Thoracic aorta (tissue), 2 donors: Measurements from ENCODE around the gene STXBP2. TPM values are rescaled to one million over a fixed set of nuclear protein-coding genes. Genes with fewer than 3 reads are reported as not detected.

Experiments used
- ATAC-seq: fragments of 150-250 bp; one replicate; pipeline ENCODE4 v1.8.0; 2017; ENCODE audit warnings: low read depth; ENCODE audit not compliant: insufficient number of reproducible peaks, low FRiP score
- DNase-seq: peaks from one replicate; pipeline ENCODE4 v3.0.0-alpha.2; 2020; ENCODE audit warnings: low spot score
- H3K27ac ChIP-seq, 2 donors: fragments of 200-600 bp; sonication (generic); 1 replicate in 1 of 2; 2 replicates in 1 of 2; pipeline ENCODE4 v1.5.1; 2016; ENCODE audit warnings: mild to moderate bottlenecking in 2 of 2, moderate library complexity in 2 of 2
- H3K27me3 ChIP-seq: fragments of 200-600 bp; sonication (generic); replicated peaks from 2 replicates; pipeline ENCODE4 v1.6.0; 2016; ENCODE audit warnings: mild to moderate bottlenecking; ENCODE audit not compliant: insufficient read depth
- H3K36me3 ChIP-seq: fragments of 200-600 bp; sonication (generic); one replicate; pipeline ENCODE4 v1.5.1; 2016
- H3K4me1 ChIP-seq, 2 donors: fragments of 200-600 bp; sonication (generic); 1 replicate in 1 of 2; 2 replicates in 1 of 2; pipeline versions ENCODE4 v1.5.1 to v1.6.0; 2016; ENCODE audit warnings: low read depth in 2 of 2, mild to moderate bottlenecking in 1 of 2; ENCODE audit not compliant: control insufficient read depth in 1 of 2
- H3K4me3 ChIP-seq: fragments of 200-600 bp; sonication (generic); 2 replicates; pipeline ENCODE4 v1.5.1; 2016; ENCODE audit warnings: mild to moderate bottlenecking
- H3K9me3 ChIP-seq: fragments of 200-600 bp; sonication (generic); 2 replicates; pipeline ENCODE4 v1.5.1; 2016
- total RNA-seq, 2 donors: library from RNA; depleted of rRNA; stranded (reverse); fragments of >200 nt; gene quantifications; one replicate each; pipeline versions ENCODE4 v1.1.0 to v1.2.3, GENCODE V29; 2016
- TF ChIP-seq, protein P1 (sequence below): fragments of 200-600 bp; sonication (generic); IDR thresholded peaks from one replicate; pipeline ENCODE4 v1.5.1; 2019; ENCODE audit warnings: antibody characterized with exemption

The STXBP2 gene
- total RNA-seq, 2 donors from 2014 or later = 20.2 to 23.4 TPM

DNA sequence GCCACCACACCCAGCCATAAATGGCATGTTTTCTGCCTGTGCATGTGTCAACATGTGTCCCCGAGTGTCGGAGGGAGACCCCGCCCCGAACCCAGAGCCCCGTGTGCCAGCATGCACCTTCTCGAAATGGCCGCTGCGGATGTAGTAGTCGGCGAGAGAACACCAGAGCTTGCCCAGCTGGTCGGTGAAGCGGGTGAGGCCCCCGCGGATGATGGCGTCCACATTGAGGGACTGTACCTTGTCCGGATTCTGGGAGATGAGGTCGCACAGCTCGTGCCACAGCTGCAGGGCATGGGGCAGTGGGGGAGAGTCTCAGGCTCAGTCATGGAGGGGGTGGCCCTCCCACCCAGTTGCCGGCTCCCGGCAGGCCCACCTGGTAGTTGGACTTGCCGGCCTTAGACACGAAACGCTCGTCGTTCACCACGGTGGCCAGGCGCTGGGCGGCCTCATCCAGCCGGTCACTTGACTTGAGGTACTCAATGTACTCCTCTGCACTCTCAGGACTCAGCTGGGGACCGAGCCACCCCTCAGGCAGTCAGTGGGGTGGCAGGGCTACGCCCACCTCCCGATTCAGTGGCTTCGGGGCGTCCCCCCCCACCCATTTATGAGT is 11.0 kb upstream of the STXBP2 start:
- H3K27ac ChIP-seq = no peak overlapping the region
- no peak overlapping the region for H3K4me3 ChIP-seq
- peaks cover 39% of the 10 kb centered on the region for H3K36me3 ChIP-seq
- TF ChIP-seq, protein P1, sequence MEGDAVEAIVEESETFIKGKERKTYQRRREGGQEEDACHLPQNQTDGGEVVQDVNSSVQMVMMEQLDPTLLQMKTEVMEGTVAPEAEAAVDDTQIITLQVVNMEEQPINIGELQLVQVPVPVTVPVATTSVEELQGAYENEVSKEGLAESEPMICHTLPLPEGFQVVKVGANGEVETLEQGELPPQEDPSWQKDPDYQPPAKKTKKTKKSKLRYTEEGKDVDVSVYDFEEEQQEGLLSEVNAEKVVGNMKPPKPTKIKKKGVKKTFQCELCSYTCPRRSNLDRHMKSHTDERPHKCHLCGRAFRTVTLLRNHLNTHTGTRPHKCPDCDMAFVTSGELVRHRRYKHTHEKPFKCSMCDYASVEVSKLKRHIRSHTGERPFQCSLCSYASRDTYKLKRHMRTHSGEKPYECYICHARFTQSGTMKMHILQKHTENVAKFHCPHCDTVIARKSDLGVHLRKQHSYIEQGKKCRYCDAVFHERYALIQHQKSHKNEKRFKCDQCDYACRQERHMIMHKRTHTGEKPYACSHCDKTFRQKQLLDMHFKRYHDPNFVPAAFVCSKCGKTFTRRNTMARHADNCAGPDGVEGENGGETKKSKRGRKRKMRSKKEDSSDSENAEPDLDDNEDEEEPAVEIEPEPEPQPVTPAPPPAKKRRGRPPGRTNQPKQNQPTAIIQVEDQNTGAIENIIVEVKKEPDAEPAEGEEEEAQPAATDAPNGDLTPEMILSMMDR = no peak
- H3K9me3 ChIP-seq = no peaks in the 10 kb centered on the region
- no peak for DNase-seq
- H3K27me3 ChIP-seq = no peaks in the 10 kb centered on the region
- no peak for ATAC-seq
- H3K4me1 ChIP-seq = peaks cover 21 to 26% of the 10 kb centered on the region in 2 donors

DNA sequence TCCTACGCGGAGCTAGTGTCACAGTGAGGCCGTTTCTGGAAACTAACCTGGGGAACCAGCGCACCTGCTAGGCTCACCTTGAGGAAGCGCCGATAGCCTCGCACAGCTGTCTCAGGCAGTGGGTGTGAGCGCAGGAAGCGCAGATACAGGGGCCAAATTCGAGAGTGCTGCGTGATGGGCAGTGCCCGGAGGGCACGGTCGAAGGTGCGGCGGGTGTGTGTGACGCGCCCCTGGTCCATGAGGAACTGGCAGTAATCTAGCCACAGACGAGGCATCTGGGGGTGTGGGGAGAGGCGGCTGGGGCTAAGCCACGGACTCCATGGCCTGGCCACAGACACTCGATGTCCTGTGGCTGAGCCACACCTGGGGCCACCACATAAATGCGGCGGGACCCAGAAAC is 9.7 kb upstream of the STXBP2 start:
- Histone ChIP-seq H3K27me3 (no peaks in the 10 kb centered on the region), H3K36me3 (peaks cover 26% of the 10 kb centered on the region), H3K4me1 (peaks cover 22 to 29% of the 10 kb centered on the region in 2 donors), H3K9me3 (no peaks in the 10 kb centered on the region), H3K4me3 (no peak overlapping the region), H3K27ac (no peak overlapping the region)
- TF ChIP-seq, protein P1 = no peak
- DNase-seq (no peak), ATAC-seq (no peak)

DNA sequence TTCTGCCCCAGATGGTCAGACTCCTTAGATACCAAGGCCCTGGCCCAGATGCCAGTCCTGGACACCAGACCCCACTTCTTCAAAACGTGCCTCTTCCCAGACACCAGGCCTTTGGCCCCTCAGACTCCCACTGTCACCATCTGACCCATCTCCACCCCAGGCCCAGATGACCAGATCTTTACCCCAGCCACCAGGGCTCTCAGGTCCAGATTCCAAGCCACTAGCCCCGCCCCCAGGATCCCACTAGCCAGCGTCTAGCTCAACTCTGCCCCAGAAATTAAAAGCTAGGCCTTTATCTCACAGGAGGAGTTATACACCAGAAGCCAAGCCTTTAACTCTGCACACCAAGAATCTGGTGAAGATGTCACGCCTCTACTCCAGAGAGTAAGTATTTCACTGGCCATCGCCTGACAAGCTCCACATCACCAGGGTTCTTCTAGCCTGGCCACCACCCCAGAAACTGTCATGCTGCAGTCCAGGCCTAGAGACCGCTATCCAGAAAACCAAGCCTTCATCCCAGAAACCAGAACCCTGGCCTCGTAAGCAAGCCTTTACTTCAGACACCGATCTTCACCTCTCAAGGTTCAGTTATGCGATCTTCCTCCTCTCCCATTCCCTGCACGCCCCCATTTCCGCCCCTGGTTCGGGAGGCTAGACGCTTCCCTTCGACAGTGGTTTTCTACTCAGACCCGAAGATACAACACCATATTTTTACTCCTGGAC is 8.2 kb upstream of the STXBP2 start:
- peaks cover 22 to 29% of the 10 kb centered on the region in 2 donors for H3K4me1 ChIP-seq
- peak overlapping the region; percentile 99 for H3K4me3 ChIP-seq
- no peaks in the 10 kb centered on the region for H3K27me3 ChIP-seq
- ATAC-seq (no peak), DNase-seq (no peak)
- no peaks in the 10 kb centered on the region for H3K9me3 ChIP-seq
- peaks cover 11% of the 10 kb centered on the region for H3K36me3 ChIP-seq
- TF ChIP-seq, protein P1 = no peak
- peak overlapping the region; percentile 81 to 85 for H3K27ac ChIP-seq

DNA sequence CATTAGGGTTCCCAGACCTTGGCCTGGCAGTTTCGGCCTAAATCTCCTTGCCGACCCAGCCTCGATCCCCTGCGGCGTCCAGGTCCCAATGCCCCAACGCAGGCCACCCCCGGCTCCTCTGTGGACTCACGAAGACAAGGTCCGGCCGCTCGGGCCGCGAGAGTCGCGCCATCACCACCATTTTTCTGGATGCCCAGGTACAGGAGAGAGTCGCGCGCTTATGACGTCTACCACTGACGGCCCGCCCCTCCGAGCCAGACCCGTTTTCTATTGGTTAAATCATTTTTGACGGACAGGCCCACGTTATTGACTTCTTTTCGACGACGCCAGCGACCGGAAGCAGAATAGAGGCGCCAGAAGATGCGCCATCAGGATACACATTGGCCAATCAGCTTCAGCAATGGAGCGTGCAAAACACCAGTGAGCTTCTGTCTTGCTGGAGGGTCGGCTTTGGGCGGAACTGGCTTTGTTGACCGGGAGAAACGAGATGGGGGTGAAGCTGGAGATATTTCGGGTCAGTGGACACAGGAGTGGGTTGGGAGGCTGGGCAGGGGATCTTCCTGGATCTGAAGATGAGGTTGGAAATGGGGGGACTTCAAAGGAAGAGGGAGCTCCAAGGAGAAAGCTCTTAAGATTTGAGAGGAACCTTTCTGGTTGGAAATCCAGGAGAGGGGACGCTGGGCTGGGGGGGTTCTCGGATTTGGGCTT is 7.4 kb upstream of the STXBP2 start, which contains the start of the genes PET100 and XAB2:
TSS of gene PET100 (plus strand) at position 447 of the 708 bp plus-strand sequence. CDS start at position 488, 41 bp downstream.
TSS of gene XAB2 (minus strand) at position 199 of the 708 bp plus-strand sequence. CDS start at position 181, 18 bp downstream.
- ATAC-seq = peak; percentile 100
- Histone ChIP-seq H3K27ac (peak within 1 kb of the TSS; percentile 81 to 85), H3K9me3 (no peaks in the 10 kb centered on the region), H3K27me3 (no peaks in the 10 kb centered on the region), H3K4me1 (peaks cover 22 to 29% of the 10 kb centered on the region in 2 donors), H3K36me3 (peaks cover 6% of the 10 kb centered on the region), H3K4me3 (peak within 1 kb of the TSS; percentile 99)
- DNase-seq = peak; percentile 95
- TF ChIP-seq, protein P1 = no peak

DNA sequence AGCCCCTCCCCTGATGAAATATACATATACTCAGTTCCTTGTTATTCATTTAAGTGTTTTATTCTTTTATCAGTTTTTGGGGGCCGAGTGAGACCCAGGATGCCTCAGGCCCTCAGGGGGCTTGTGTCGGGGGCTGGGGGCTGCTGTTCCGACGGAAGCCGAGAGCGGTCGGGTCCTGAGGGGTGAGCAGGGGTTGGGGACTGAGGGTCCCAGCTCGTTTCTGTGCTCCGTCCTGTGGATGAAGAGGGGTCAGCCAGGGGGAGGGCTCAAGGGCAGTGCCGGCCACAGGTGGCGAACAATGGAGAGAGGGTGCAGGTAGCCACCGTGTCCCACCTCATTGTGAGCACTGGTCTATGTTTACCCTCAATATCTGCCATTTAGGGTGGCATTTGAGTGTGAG is 5.3 kb upstream of the STXBP2 start:
- DNase-seq = no peak
- H3K9me3 ChIP-seq = no peaks in the 10 kb centered on the region
- TF ChIP-seq, protein P1 = no peak
- no peaks in the 10 kb centered on the region for H3K36me3 ChIP-seq
- no peaks in the 10 kb centered on the region for H3K27me3 ChIP-seq
- ATAC-seq = no peak
- H3K4me1 ChIP-seq = peaks cover 22 to 29% of the 10 kb centered on the region in 2 donors
- H3K4me3 ChIP-seq = no peak overlapping the region
- H3K27ac ChIP-seq = no peak overlapping the region
